Prostate gland (tissue), 2 donors: Measurements from ENCODE around the gene FBLIM1. TPM values are rescaled to one million over a fixed set of nuclear protein-coding genes. Genes with fewer than 3 reads are reported as not detected.

Source experiments
- DNase-seq: peaks from one replicate; pipeline ENCODE4 v3.0.0-alpha.2; 2019; ENCODE audit warnings: low spot score
- H3K27ac ChIP-seq, 2 donors: fragments of 200-600 bp; sonication (generic); 2 replicates each; pipeline ENCODE4 v1.5.1; 2017 to 2019
- H3K27me3 ChIP-seq: fragments of 200-600 bp; sonication (generic); replicated peaks from 2 replicates; pipeline ENCODE4 v1.5.1; 2019; ENCODE audit not compliant: insufficient read depth
- H3K36me3 ChIP-seq, 2 donors: fragments of 200-600 bp; sonication (generic); 1 replicate in 1 of 2; 2 replicates in 1 of 2; pipeline versions ENCODE4 v1.5.1 to v1.8.1; 2017 to 2019
- H3K4me1 ChIP-seq: fragments of 200-600 bp; sonication (generic); replicated peaks from 2 replicates; pipeline ENCODE4 v1.5.1; 2019
- H3K4me3 ChIP-seq, 2 donors: fragments of 200-600 bp; sonication (generic); 2 replicates each; pipeline ENCODE4 v1.5.1; 2017 to 2019
- H3K9me3 ChIP-seq: fragments of 200-600 bp; sonication (generic); 2 replicates; pipeline ENCODE4 v1.5.1; 2017
- POLR2A ChIP-seq: fragments of 450-650 bp; IDR thresholded peaks from one replicate; pipeline ENCODE4 v1.6.1; 2016; ENCODE audit warnings: antibody characterized with exemption, mild to moderate bottlenecking
- POLR2AphosphoS5 ChIP-seq: sonication (generic); formaldehyde crosslinking; IDR thresholded peaks from one replicate; pipeline ENCODE4 v1.6.1; 2017; ENCODE audit warnings: antibody characterized with exemption
- WGBS: methylation state at CpG from one replicate; pipeline ENCODE4 v1.1.5; 2018; 5-methylcytosine and 5-hydroxymethylcytosine counted together
- intact Hi-C: fragments of 100-400 bp; cut with DNase I; formaldehyde crosslinking; loops from one replicate; pipeline ENCODE4 v1.14.2; 2022
- total RNA-seq, 2 donors: library from RNA; depleted of rRNA; stranded (reverse); fragments of >200 nt; gene quantifications; one replicate each; pipeline ENCODE4 v1.1.0, GENCODE V29; 2016
- TF ChIP-seq, protein P1 (sequence below), 4 experiments: fragments of 200-600 bp in 2 of 4; fragments of 450-650 bp in 2 of 4; sonication (generic) in 2 of 4; IDR thresholded peaks; 1 replicate in 3 of 4; 2 replicates in 1 of 4; pipeline ENCODE4 v1.5.1; 2016 to 2019; ENCODE audit warnings: antibody characterized with exemption in 4 of 4, mild to moderate bottlenecking in 2 of 4, moderate library complexity in 2 of 4

The FBLIM1 gene
- total RNA-seq, 2 donors from 2014 or later, result 33.1 to 111 TPM

DNA sequence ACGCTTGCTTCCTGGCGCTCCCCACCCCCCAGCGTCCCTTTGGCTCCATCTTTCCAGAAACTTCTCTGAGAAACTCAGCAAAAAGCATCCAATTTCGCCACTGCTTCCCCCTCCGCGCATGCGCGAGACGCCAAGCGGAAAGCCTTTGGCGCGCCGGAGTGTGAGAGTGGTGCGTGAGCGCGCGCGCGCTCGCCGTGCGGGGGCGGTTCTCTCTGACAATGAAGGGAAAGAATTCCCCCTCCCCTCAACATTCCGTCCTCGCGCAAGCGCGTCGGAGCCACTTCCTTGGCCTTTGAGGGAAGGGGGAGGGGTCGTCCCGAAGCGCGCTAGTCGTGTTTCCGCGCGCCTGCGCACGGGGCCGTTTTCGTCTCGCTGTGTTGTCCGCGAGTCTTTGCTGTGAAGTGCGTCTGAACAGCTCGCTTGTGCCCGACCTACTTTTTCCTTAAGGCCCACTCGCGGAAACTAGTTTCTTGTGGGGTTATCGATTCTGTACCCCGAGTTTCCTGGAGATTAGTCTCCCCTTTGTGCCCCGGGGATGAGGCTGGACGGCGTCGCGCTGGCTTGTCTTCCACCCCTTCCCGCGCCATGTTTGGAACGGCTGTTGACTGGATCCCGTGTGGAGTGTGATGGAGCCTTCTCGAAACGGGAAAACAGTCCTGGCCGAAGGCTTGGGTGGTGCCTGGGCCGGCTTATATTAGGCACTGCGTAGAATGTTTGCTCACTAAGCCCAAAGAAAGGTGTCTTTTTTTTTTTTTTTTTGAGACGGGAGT is 77.3 kb downstream of the FBLIM1 start:
- TF ChIP-seq POLR2AphosphoS5, result peak; percentile 100
- TF ChIP-seq POLR2A, result peak; percentile 94
- TF ChIP-seq, protein P1, sequence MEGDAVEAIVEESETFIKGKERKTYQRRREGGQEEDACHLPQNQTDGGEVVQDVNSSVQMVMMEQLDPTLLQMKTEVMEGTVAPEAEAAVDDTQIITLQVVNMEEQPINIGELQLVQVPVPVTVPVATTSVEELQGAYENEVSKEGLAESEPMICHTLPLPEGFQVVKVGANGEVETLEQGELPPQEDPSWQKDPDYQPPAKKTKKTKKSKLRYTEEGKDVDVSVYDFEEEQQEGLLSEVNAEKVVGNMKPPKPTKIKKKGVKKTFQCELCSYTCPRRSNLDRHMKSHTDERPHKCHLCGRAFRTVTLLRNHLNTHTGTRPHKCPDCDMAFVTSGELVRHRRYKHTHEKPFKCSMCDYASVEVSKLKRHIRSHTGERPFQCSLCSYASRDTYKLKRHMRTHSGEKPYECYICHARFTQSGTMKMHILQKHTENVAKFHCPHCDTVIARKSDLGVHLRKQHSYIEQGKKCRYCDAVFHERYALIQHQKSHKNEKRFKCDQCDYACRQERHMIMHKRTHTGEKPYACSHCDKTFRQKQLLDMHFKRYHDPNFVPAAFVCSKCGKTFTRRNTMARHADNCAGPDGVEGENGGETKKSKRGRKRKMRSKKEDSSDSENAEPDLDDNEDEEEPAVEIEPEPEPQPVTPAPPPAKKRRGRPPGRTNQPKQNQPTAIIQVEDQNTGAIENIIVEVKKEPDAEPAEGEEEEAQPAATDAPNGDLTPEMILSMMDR (IDR thresholded peaks at IDR 0.05), result peak in 1 of 4 experiments; percentile 13
- Histone ChIP-seq H3K27ac (peak overlapping the region; percentile 99 to 100), H3K36me3 (no peaks in the 10 kb centered on the region), H3K9me3 (no peaks in the 10 kb centered on the region), H3K4me1 (no peaks in the 10 kb centered on the region), H3K4me3 (peak overlapping the region; percentile 53 to 79), H3K27me3 (no peaks in the 10 kb centered on the region)
- intact Hi-C loops, result loop anchor here (2.0 kb wide), 1 partner anchor 13 kb away; no protein-coding TSS in a partner anchor
- 2% methylated on average over 66 of the region's 66 CpGs for WGBS
- DNase-seq, result peak; percentile 99

Other genes starting within 250 kb of the FBLIM1 start
- 10 to 100 TPM; 22.2 to 46.1 TPM for gene CASP9, start 234.6 kb upstream of the FBLIM1 start, total RNA-seq
- 10 to 100 TPM; 21.5 to 27.2 TPM for gene DNAJC16, start 231.9 kb upstream of the FBLIM1 start, total RNA-seq
- 1 to 10 TPM in 1 of 2 donors, under 1 TPM in 1; 0.96 to 1.9 TPM for gene AGMAT, start 173.7 kb upstream of the FBLIM1 start, total RNA-seq
- 10 to 100 TPM; 47.5 to 58.4 TPM for gene DDI2, start 141.3 kb upstream of the FBLIM1 start, total RNA-seq
- gene PLEKHM2, start 74.5 kb upstream of the FBLIM1 start, total RNA-seq, result 10 to 100 TPM; 29.0 to 60.4 TPM
- 1 to 10 TPM; 1.1 to 1.4 TPM for gene SLC25A34, start 22.5 kb upstream of the FBLIM1 start, total RNA-seq
- not detected for gene TMEM82, start 16.3 kb upstream of the FBLIM1 start, total RNA-seq
- gene UQCRHL, start 48.9 kb downstream of the FBLIM1 start, total RNA-seq, result 1 to 10 TPM; 1.6 to 2.4 TPM
- gene SPEN, start 88.9 kb downstream of the FBLIM1 start, total RNA-seq, result 10 to 100 TPM; 31.9 to 48.3 TPM
- 10 to 100 TPM; 28.2 to 50.8 TPM for gene ZBTB17, start 217.3 kb downstream of the FBLIM1 start, total RNA-seq
- 1 to 10 TPM in 1 of 2 donors, not detected in 1; 2.7 TPM for gene SRARP, start 245.4 kb downstream of the FBLIM1 start, total RNA-seq